Measurements from ENCODE around the gene WWC2. TPM values are rescaled to one million over a fixed set of nuclear protein-coding genes. Genes with fewer than 3 reads are reported as not detected.

Gene WWC2
- total RNA-seq, 1 experiment from 2014 or later, result 80.3 TPM

- POLR2A ChIA-PET, result no interaction called here
- Histone ChIP-seq H3K4me1 (ENCODE audit: control insufficient read depth, insufficient read depth, low read length) (no peaks in the 10 kb centered on the region), H3K27me3 (ENCODE audit: control insufficient read depth, insufficient read depth, low read length) (no peaks in the 10 kb centered on the region), H3K36me3 (ENCODE audit: control insufficient read depth, insufficient read depth, low read length) (no peaks in the 10 kb centered on the region), H3K9me3 (ENCODE audit: control insufficient read depth, insufficient read depth, low read depth, low read length) (no peaks in the 10 kb centered on the region), H3K27ac (ENCODE audit: low read length) (no peak overlapping the region), H3K4me3 (ENCODE audit: low read depth in 2 of 2, low read length in 2 of 2) (no peak overlapping the region)
- no peak for ATAC-seq
- intact Hi-C loops (cut with micrococcal nuclease; ENCODE audit: unreplicated experiment) (no loop called here), in situ Hi-C loops (cut with HindIII; ENCODE audit: low pct_unique_long_range_greater_than_20kb, low sequenced_read_pairs) (no loop called here)
- DNase-seq (ENCODE audit: low read depth, low spot score), result no peak
- no TSS peak for BruUV-seq (replicated peaks)
- TF ChIP-seq POLR2AphosphoS5 (IDR thresholded peaks at IDR 0.05; ENCODE audit: low read depth, low read length) (no peak), SIN3A (IDR thresholded peaks at IDR 0.05; ENCODE audit: borderline replicate concordance, insufficient read depth, low read depth, low read length) (no peak), TCF7L2 (IDR thresholded peaks at IDR 0.05; ENCODE audit: low read depth, low read length) (no peak), CTCF (IDR thresholded peaks at IDR 0.05) (no peak), REST (IDR thresholded peaks at IDR 0.05; ENCODE audit: insufficient read depth in 1 of 2, low read depth in 2 of 2, low read length in 1 of 2) (no peak)
- CTCF ChIA-PET, result no interaction called here
Measured at GRCh38 chr4:183349673-183350072, 250.6 kb downstream of the WWC2 start.

GRCh38 chr4:183350317-183351071 is 251.4 kb downstream of the WWC2 start:
- POLR2A ChIA-PET, result no interaction called here

More at GRCh38 chr4:183350317-183351071, 251.4 kb downstream of the WWC2 start:
- H3K4me3 ChIP-seq (ENCODE audit: low read depth in 2 of 2, low read length in 2 of 2), result no peak overlapping the region
- H3K9me3 ChIP-seq (ENCODE audit: control insufficient read depth, insufficient read depth, low read depth, low read length), result no peaks in the 10 kb centered on the region
- TF ChIP-seq POLR2AphosphoS5 (IDR thresholded peaks at IDR 0.05; ENCODE audit: low read depth, low read length) (no peak), TCF7L2 (IDR thresholded peaks at IDR 0.05; ENCODE audit: low read depth, low read length) (no peak), CTCF (IDR thresholded peaks at IDR 0.05) (no peak), SIN3A (IDR thresholded peaks at IDR 0.05; ENCODE audit: borderline replicate concordance, insufficient read depth, low read depth, low read length) (no peak), REST (IDR thresholded peaks at IDR 0.05; ENCODE audit: insufficient read depth in 1 of 2, low read depth in 2 of 2, low read length in 1 of 2) (no peak)
- DNase-seq (ENCODE audit: low read depth, low spot score) (no peak), ATAC-seq (no peak)
- in situ Hi-C loops (cut with HindIII; ENCODE audit: low pct_unique_long_range_greater_than_20kb, low sequenced_read_pairs), result no loop called here
- intact Hi-C loops (cut with micrococcal nuclease; ENCODE audit: unreplicated experiment), result no loop called here
- no TSS peak for BruUV-seq (replicated peaks)
- H3K27me3 ChIP-seq (ENCODE audit: control insufficient read depth, insufficient read depth, low read length), result no peaks in the 10 kb centered on the region
- H3K27ac ChIP-seq (ENCODE audit: low read length), result no peak overlapping the region
- H3K36me3 ChIP-seq (ENCODE audit: control insufficient read depth, insufficient read depth, low read length), result no peaks in the 10 kb centered on the region
- H3K4me1 ChIP-seq (ENCODE audit: control insufficient read depth, insufficient read depth, low read length), result no peaks in the 10 kb centered on the region
- CTCF ChIA-PET, result no interaction called here
